ENCODE measurements around the gene ARID3A. TPM values are rescaled to one million over a fixed set of nuclear protein-coding genes. Genes with fewer than 3 reads are reported as not detected.

ARID3A gene
- total RNA-seq, 1 donor from 2014 or later: 9.7 TPM

DNA sequence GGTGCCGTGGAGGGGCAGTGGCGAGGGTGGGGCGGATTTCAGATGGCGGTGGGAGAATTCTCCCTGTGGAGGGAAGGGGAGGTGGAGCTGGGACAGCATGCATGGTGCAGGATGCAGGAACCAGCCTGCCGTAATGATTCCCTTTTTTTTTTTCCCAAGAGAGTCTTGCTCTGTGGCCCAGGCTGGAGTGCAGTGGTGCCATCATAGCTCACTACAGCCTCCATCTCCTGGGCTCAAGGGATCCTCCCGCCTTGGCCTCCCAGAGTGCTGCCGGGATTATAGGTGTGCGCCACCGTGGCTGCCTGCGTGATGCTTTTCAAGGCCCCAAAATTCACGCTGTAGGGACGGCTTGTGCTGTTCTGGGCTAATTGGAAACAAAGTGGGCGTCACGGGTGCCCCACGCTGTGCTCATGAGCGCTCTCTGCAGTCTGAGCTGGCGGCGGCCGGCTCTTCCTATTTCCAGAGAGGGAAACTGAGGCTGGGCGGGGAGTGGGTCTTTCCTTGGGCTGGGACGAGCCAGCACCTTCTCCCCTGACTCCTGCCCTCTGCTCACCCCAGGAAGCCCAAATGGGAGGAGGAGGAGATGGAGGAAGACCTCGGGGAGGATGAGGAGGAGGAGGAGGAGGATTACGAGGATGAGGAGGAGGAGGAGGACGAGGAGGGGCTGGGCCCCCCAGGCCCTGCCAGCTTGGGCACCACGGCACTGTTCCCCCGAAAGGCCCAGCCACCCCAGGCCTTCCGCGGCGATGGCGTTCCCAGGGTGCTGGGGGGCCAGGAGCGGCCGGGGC, 6.2 kb downstream of the ARID3A start:
- no peak for DNase-seq

GRCh38 chr19:932648-933552, 7.1 kb downstream of the ARID3A start:
- peak; percentile 66 for DNase-seq

GRCh38 chr19:933553-933882, 7.7 kb downstream of the ARID3A start:
- DNase-seq: no peak

DNA sequence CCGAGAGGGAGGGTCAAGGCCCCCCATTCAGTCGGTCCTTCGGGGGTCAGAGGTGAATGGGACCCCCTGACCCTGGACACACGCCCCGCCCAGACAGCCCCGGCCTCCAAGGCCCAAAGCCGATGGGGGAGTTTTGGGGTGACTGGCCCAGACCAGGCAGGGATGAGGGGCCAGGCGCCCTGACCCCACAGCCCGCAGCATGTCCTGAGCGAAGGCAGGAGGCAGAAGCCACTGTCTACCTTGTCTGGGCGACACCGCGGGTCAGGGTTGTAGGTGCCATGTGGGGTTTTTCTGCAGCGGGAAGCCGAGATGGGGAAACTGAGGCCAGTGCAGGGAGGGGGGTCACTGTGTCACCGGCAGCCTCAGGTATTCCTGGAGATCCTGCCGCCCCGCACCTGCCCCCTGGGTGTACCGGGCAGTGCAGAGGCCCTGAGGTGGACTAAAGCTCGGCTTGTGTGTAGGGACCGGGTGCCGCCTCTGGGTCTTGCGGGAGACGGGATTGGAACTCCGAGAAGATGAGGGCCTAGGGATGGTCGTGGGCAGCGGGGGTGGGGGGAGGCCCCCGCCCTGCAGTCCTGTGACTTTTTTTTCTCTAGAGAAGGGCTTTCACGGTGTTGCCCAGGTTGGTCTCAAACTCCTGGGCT, 8.5 kb downstream of the ARID3A start:
- DNase-seq: no peak

- DNase-seq: peak; percentile 94
Measured at GRCh38 chr19:934865-935479, 9.1 kb downstream of the ARID3A start.

DNA sequence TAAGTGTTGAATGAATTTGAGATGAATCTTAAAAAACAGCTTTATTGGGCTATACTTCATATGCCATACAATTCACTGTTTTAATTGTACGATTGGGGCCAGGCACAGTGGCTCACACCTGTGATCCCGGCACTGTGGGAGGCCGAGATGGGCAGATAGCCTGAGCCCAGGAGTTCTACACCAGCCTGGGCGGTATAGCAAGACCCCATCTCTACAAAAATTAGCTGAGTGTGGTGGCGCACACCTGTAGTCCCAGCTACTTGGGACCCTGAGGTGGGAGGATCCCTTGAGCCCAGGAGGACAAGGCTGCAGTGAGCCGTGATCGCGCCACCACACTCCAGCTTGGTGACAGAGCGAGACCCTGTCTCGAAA, 10.3 kb downstream of the ARID3A start:
- no peak for DNase-seq

DNA sequence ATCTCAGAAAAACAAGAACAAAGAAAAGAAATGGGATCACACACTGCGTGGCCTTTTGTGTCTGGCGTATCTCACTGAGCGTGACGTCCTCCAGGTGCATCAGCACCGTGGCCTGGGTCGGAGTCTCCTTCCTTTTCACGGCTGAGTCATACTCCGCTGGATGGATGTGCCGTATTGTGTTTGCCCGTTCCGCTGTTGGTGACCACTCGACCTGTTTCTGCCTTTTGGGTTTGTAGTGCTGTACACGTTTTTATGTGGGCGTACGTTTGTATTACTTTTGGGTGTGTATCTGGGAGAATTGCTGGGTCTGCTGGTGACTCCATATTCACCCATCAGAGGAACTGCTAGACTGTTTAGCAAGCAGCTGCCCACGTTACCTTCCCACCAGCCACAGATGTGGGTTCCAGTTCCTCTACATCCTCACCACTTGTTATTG, 11.4 kb downstream of the ARID3A start:
- no peak for DNase-seq

GRCh38 chr19:938233-938923, 12.5 kb downstream of the ARID3A start:
- no peak for DNase-seq

GRCh38 chr19:939439-939838, 13.6 kb downstream of the ARID3A start:
- no peak for DNase-seq

DNA sequence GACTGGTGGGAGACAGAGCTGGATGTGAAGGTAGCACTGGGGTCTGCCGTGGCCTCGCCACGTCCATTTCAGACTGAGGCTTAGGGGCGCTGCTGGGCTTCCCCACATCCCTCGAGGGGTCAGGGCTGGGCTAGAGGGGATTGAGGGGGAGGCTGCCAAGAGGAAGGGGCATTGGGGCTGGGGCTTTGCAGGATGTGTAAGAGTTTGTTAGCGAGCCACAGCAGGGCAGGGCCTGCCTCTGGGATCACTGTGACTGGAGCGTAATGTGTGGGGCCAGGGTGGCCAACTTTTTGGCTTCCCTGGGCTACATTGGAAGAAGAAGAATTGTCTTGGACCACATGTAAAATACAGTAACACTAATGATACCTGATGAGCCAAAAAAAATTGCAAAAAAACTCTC, 14.1 kb downstream of the ARID3A start:
- DNase-seq: no peak

DNA sequence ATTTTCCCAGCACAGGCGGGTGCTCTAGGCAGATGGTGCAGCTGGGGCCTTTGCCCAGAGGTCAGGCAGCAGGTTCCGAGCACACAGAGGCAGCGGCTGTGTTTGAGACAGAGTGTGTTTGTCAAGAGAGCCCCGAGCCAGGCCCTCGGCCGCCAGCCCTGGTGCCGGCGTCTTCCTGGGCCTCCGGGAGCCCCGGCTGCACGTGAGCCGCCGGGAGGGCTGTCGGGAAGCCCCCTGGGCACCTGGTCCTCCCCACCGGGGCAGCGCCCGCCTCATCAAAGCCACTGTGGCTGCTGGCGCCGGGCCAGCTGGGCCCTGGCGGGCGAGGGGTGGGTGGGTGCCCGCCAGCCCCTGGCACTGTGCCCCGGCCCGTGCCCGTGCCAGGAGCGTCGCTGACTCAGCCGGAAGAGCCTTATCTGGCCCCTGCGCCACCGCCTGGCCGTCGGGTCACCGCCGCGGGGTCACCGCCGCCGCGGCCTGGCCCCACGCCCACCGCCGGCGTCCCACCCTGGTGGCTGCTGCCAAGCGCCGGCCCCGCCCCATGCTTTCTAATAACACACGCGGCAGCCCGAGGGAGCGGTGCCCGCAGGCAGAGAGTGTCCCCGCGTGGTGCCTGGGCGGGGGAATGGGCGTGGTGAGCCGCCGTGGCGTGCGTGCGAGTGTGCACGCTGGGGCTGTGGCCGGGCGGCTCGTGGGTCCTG, 14.9 kb downstream of the ARID3A start:
- DNase-seq: peak; percentile 72

DNA sequence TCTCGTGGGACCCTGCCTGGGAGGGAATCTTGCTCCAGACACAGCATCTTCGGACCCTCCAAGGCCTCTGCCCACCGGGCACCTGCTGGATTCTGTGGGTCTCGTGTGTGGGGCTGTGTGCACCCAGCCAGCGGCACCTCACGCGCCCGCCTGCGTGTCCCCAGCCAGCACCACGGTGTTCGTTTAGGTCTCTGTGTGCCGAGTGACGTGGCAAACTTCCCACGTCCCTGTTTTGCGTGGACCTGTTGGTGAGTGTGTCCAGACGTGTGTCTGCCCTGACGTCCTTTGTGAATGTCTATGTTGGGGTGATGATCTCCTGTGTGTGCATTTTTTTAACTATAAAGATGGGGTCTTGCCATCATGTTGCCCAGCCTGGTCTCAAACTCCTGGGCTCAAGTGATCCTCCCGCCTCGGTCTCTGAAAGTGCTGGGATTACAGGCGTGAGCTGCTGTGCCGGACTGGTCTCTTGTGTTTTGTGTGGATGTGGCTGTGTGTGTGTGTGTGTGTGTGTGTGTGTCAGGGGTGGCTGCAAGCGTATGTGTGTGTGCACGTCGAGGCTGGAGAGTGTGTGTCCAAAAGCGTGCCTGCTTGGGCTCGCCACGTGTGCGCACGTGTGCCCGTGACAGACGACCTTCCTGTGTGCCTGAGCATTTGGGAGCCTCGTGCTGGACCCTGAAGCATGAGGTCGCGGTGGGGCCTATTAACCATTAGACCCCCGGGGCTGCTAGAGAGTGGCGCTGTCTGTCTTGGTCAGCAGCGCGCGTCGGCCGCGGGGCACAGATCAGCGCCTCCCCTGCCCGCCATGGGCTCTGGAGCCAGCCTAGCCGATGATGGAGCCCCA, 15.7 kb downstream of the ARID3A start:
- DNase-seq: no peak

GRCh38 chr19:942133-942645, 16.4 kb downstream of the ARID3A start:
- peak; percentile 69 for DNase-seq

GRCh38 chr19:943551-944170, 17.8 kb downstream of the ARID3A start:
- no peak for DNase-seq

GRCh38 chr19:944171-944567, 18.3 kb downstream of the ARID3A start:
- no peak for DNase-seq

GRCh38 chr19:944663-945241, 18.9 kb downstream of the ARID3A start:
- no peak for DNase-seq

GRCh38 chr19:945401-946252, 19.8 kb downstream of the ARID3A start:
- DNase-seq: no peak

- no peak for DNase-seq
Measured at GRCh38 chr19:947090-947706, 21.4 kb downstream of the ARID3A start.
